Psoas muscle (tissue), 8 donors: ENCODE data around the gene GAB4. TPM values are rescaled to one million over a fixed set of nuclear protein-coding genes. Genes with fewer than 3 reads are reported as not detected.

ENCODE experiments used
- ATAC-seq, 4 donors: fragments of 200-7000 bp; cut with Tn5 transposase; one replicate each; pipeline ENCODE4 v1.9.1; 2020; ENCODE audit warnings: moderate library complexity in 3 of 4, mild to moderate bottlenecking in 2 of 4
- DNase-seq, 2 donors: peaks; one replicate each; pipeline ENCODE4 v3.0.0-alpha.2; 2020
- H3K27ac ChIP-seq: fragments of 200-600 bp; one replicate; pipeline ENCODE4 v1.8.0; 2022
- H3K27me3 ChIP-seq, 3 donors: fragments of 200-600 bp in 1 of 3; one replicate each; pipeline versions ENCODE4 v1.6.1 to v1.8.0; 2013 to 2022; ENCODE audit warnings: low read length in 2 of 3, mild to moderate bottlenecking in 2 of 3, moderate library complexity in 1 of 3; ENCODE audit not compliant: insufficient read depth in 3 of 3
- H3K36me3 ChIP-seq, 2 donors: fragments of 200-600 bp in 1 of 2; one replicate each; pipeline versions ENCODE4 v1.6.1 to v1.8.0; 2013 to 2022; ENCODE audit warnings: low read depth in 1 of 2, mild to moderate bottlenecking in 1 of 2, moderate library complexity in 1 of 2; ENCODE audit not compliant: insufficient read depth in 1 of 2
- H3K4me1 ChIP-seq: fragments of 200-600 bp; one replicate; pipeline ENCODE4 v1.8.0; 2022
- H3K4me3 ChIP-seq: fragments of 200-600 bp; one replicate; pipeline ENCODE4 v1.8.0; 2022; ENCODE audit warnings: mild to moderate bottlenecking
- H3K9me3 ChIP-seq: fragments of 200-600 bp; one replicate; pipeline ENCODE4 v1.8.0; 2022
- CTCF ChIP-seq: fragments of 200-600 bp; IDR thresholded peaks from one replicate; pipeline ENCODE4 v1.8.0; 2022; ENCODE audit warnings: antibody characterized with exemption
- WGBS, 3 donors: extraction: QIAGEN DNeasy Blood & Tissue Kit; methylation state at CpG; one replicate each; pipeline versions ENCODE4 v1.1.6 to v1.1.7; 2013; 5-methylcytosine and 5-hydroxymethylcytosine counted together
- intact Hi-C, 2 donors: fragments of 100-400 bp; cut with DNase I; formaldehyde crosslinking; loops; one replicate each; pipeline versions ENCODE4 v1.11.0 to v1.14.2; 2022
- long read RNA-seq, 2 donors: library from polyadenylated mRNA; unstranded; transcript quantifications; one replicate each; pipeline ENCODE4 v2.0.0, GENCODE V29; 2021
- polyA plus RNA-seq, 3 donors: library from polyadenylated mRNA; stranded (reverse); fragments of 200-250 nt; gene quantifications; one replicate each; pipeline ENCODE4 v1.2.3, GENCODE V29; 2013
- total RNA-seq, 4 donors: library from RNA; stranded (reverse); fragmentation: NEBNext Ultra II Directional in 2 of 4; extraction: Animal tissue kit (Norgen Biotek cat#: 25700) in 2 of 4; gene quantifications; one replicate each; pipeline versions ENCODE4 v1.2.1 to v1.2.4, GENCODE V29; 2021 to 2023
- donor health status: healthy with polysubstance abuse.
- donor health status: DM: no; HTN: no; CAD: no; lungs with moderate emphysema.
- donor health status: Bipolar disorder and iron deficiency.
- donor health status: healthy.
- donor health status: DM: yes; HTN: yes; CAD: no.
- donor health status: DM: no; HTN: no; CAD: no.
- donor health status: DM: no; HTN: no; CAD: no.
- donor health status: DM: yes; HTN: yes; CAD: no.

The GAB4 gene
- total RNA-seq (not detected), polyA plus RNA-seq (not detected)
- long read RNA-seq, donor 1, result 0 reads
- long read RNA-seq, donor 2, result 0 reads

GRCh38 chr22:17007852-17008731, at the start of gene GAB4:
GAB4 (minus strand) TSS chr22:17008222; CDS start chr22:17008114, 108 bp downstream.
- no peak for ATAC-seq
- no peak for TF ChIP-seq CTCF
- Histone ChIP-seq H3K9me3 (no peaks in the 10 kb centered on the region), H3K4me1 (no peaks in the 10 kb centered on the region), H3K4me3 (no peak within 1 kb of the TSS), H3K36me3 (no peaks in the 10 kb centered on the region), H3K27ac (no peak within 1 kb of the TSS), H3K27me3 (peaks cover 0 to 23% (median 5%) of the 10 kb centered on the region in 3 donors)
- WGBS, 3 donors, result 65 to 73% (median 65%) methylated on average over 46 to 49 of the region's 49 CpGs
- intact Hi-C loops, result no loop called here
- DNase-seq, result peak in 1 of 2 donors; percentile 42

- H3K9me3 ChIP-seq, result no peaks in the 10 kb centered on the region
- intact Hi-C loops, result loop anchor here in 1 of 2 donors (2.0 kb wide), 1 partner anchor 140 kb away; no protein-coding TSS in a partner anchor
- no peaks in the 10 kb centered on the region for H3K4me1 ChIP-seq
- H3K27ac ChIP-seq, result no peak overlapping the region
- no peak for DNase-seq
- no peaks in the 10 kb centered on the region for H3K36me3 ChIP-seq
- TF ChIP-seq CTCF, result no peak
- ATAC-seq, result no peak
- no peak overlapping the region for H3K4me3 ChIP-seq
- H3K27me3 ChIP-seq, result no peaks in the 10 kb centered on the region
- WGBS, 3 donors, result 75 to 78% (median 77%) methylated on average over 8 of the region's 8 CpGs
Observed at GRCh38 chr22:17056807-17057206, 48.8 kb upstream of the GAB4 start.

- no peak for DNase-seq
- Histone ChIP-seq H3K27ac (no peak overlapping the region), H3K4me1 (no peaks in the 10 kb centered on the region), H3K36me3 (no peaks in the 10 kb centered on the region), H3K9me3 (no peaks in the 10 kb centered on the region), H3K27me3 (no peaks in the 10 kb centered on the region), H3K4me3 (no peak overlapping the region)
- TF ChIP-seq CTCF, result no peak
- intact Hi-C loops, result loop anchor here in 1 of 2 donors (2.0 kb wide), 1 partner anchor 139 kb away; no protein-coding TSS in a partner anchor
- 78 to 87% (median 84%) methylated on average over 5 of the region's 5 CpGs for WGBS, 3 donors
- ATAC-seq, result no peak
Observed at GRCh38 chr22:17056058-17056457, 48.0 kb upstream of the GAB4 start.

- no peaks in the 10 kb centered on the region for H3K9me3 ChIP-seq
- ATAC-seq, result no peak
- no peaks in the 10 kb centered on the region for H3K4me1 ChIP-seq
- H3K36me3 ChIP-seq, result no peaks in the 10 kb centered on the region
- no peak overlapping the region for H3K27ac ChIP-seq
- no peak for TF ChIP-seq CTCF
- H3K27me3 ChIP-seq, result no peaks in the 10 kb centered on the region
- no peak overlapping the region for H3K4me3 ChIP-seq
- WGBS, 3 donors, result 88 to 95% (median 89%) methylated on average over 1 of the region's 1 CpG
- DNase-seq, result no peak
- intact Hi-C loops, result no loop called here
Observed at GRCh38 chr22:17047656-17048055, 39.6 kb upstream of the GAB4 start.
